AG09319 (cell line): ENCODE measurements around the gene ZBTB16.

Experiments used
- DNase-seq: peaks from one replicate; pipeline ENCODE4 v3.0.0-alpha.2; 2010; ENCODE audit warnings: low read depth; ENCODE audit errors: extremely low read depth
- CTCF ChIP-seq: IDR thresholded peaks from 2 replicates; pipeline ENCODE4 v1.5.1; 2011; ENCODE audit warnings: low read depth, mild to moderate bottlenecking, inconsistent platforms, low read length, moderate library complexity

ZBTB16 gene

GRCh38 chr11:114058871-114059277, 637 bp upstream of the ZBTB16 start:
- no peak for TF ChIP-seq CTCF
- no peak for DNase-seq

DNA sequence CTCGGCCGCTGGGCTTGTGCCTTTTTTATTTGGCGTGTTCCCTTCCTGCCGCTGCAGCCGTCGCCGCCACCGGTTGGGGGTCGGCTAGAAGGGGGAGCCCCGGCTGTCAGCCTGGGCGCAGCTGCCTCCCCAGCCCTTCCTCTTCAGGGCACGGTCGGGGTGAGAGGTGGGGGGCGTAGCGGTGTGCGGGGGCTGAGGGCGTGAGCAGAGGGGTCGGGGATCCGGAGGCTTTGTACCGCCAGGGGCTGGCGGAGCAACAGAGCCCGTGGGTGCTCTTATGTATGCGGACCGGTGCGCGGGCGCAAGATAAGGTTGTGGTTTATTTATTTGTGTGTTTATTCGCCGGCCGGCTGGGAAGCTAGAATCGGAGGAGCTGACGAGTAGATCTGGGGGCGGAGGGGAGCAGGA, 477 bp downstream of the ZBTB16 start:
- TF ChIP-seq CTCF, result no peak
- no peak for DNase-seq

DNA sequence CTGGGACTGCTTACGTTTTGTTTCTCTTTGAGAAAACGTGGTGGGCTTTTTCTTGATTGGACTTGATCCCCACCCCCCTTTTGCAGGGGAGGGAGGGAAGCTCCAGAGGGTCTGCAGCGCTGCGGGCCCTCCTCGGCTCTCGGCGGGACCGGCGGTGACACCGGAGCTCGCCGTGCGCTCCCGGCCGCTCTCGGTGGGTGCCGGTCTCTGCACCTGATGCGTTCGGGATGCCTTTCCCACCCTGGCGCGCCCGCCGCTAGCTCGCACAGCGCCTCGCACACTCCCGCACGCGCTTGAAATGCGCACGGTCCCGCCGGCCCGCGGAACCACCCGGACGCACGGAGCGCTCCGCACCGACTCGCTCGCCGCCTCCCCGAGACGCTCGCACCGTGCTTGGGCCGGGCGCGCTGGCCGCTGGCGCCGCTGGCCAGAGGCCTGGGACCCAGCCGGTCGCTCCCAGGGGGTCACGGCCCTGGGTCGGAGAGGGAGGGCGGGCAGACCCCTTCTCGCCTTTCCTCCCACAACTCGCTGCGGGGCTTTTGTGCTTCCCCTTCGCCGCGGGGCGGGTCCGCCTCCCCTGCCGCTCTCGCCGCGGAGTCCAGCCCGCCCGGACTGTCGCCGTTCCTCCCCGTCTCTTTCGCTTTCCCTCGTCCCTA, 1.0 kb downstream of the ZBTB16 start:
- TF ChIP-seq CTCF, result no peak
- no peak for DNase-seq

DNA sequence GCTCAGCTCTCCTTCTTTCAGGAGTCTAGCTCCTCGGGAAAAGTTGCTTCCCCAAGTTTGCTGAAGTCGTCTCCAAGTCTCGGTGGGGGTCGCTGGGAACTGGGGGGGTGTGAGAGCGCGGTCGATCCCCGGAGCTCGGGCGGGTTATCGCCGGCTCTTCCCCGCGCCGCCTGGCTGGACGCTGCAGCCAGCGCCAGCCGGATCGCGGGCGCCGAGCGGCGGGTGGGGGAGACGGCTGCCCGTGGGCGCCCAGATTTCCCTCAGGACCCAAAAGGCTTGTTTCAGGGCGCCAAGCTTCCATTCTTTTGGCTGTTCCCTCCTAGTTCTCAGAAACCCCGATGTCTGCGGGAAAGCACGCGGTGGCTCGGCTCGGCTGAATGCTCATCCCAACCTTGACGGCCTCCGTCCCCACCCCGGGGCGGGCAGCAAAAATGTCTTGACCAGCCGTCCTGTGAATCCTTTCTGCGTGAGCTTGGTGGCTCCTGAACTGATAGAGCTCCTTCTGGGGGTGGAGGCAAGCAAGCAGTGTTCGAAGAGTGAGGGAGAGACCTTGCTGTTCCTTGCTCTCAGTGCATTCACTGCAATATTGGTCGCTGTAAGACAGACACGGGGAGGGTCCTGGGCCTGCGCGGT, 1.7 kb downstream of the ZBTB16 start:
- TF ChIP-seq CTCF, result no peak

GRCh38 chr11:114061681-114062049, 2.2 kb downstream of the ZBTB16 start:
- no peak for DNase-seq
- no peak for TF ChIP-seq CTCF

More for the DNA sequence above, 1.7 kb downstream of the ZBTB16 start:
- no peak for DNase-seq

DNA sequence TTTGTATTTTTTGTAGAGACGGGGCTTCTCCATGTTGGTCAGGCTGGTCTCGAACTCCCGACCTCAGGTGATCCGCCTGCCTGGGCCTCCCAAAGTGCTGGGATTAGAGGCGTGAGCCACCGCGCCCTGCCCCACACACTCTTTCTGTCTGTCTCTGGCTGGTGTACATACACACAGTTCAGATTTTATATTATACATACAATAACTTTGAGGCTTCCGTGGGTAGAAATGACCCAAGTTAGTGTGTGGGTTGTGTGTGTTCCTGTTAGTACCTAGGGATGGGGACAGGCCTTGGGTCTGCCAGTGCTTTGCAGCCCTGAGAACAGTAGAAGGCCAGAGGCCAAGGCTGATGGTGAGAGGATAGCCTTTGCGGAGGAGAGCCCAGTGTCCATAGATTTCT, 2.8 kb downstream of the ZBTB16 start:
- no peak for DNase-seq
- TF ChIP-seq CTCF, result no peak

DNA sequence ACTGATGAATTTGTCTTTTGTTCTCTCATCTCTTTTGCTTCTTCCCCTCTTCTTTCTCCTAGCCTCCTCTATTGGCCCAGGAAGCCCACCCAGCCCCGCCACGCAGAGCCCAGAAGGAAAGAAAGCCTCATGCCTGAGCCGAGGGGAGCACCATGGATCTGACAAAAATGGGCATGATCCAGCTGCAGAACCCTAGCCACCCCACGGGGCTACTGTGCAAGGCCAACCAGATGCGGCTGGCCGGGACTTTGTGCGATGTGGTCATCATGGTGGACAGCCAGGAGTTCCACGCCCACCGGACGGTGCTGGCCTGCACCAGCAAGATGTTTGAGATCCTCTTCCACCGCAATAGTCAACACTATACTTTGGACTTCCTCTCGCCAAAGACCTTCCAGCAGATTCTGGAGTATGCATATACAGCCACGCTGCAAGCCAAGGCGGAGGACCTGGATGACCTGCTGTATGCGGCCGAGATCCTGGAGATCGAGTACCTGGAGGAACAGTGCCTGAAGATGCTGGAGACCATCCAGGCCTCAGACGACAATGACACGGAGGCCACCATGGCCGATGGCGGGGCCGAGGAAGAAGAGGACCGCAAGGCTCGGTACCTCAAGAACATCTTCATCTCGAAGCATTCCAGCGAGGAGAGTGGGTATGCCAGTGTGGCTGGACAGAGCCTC, 3.8 kb downstream of the ZBTB16 start:
- no peak for TF ChIP-seq CTCF
- DNase-seq, result no peak
